ENCODE measurements around the gene MOGAT1.
"Not testable (repeated sequence)": the region's sequence is repeated elsewhere in the genome, so short reads cannot be mapped to it uniquely, and the experiment has no call there.

The MOGAT1 gene

DNA sequence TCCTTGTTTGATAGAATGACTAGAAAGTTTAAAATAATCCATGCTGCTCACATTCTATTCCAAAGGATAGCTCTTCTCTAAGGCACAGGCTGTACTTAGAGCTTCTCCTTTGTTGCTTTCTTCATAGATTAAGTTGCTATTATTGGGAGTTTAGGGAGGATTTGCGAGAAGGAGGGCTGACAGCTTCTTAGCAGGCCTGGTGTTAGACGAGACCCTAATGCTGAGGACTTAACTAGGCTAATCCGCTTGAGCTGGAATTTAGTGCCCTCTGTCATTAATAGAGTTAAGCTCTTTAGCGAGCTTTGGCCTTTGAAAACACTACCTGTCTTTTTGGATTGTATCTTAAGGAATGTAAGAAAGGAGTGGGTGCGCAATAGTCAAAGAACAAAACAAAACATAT is 81.3 kb downstream of the MOGAT1 start:
- no peak overlapping the region for H3K4me3 ChIP-seq (ENCODE audit: insufficient read length, low read depth)
- H3K36me3 ChIP-seq (ENCODE audit: insufficient read depth, insufficient read length, low read length): no peaks in the 10 kb centered on the region
- no peaks in the 10 kb centered on the region for H3K9me3 ChIP-seq (ENCODE audit: insufficient read depth, low read length)
- H3K27me3 ChIP-seq (ENCODE audit: insufficient read depth, insufficient read length): no peaks in the 10 kb centered on the region
- no peak for DNase-seq (ENCODE audit: low read depth, low spot score)
- H3K4me1 ChIP-seq (ENCODE audit: insufficient read depth, insufficient read length): peaks cover 10% of the 10 kb centered on the region
- H3K9ac ChIP-seq (ENCODE audit: insufficient read length, low read depth): no peak overlapping the region
- TF ChIP-seq YY1 (IDR thresholded peaks at IDR 0.05; ENCODE audit: insufficient read depth, insufficient read length): no peak
- no peak for TF ChIP-seq ZNF274 (IDR thresholded peaks at IDR 0.05; ENCODE audit: low read depth, low read length)
- no peak for TF ChIP-seq SUZ12 (IDR thresholded peaks at IDR 0.05; ENCODE audit: extremely low read depth, insufficient read depth, insufficient read length)

DNA sequence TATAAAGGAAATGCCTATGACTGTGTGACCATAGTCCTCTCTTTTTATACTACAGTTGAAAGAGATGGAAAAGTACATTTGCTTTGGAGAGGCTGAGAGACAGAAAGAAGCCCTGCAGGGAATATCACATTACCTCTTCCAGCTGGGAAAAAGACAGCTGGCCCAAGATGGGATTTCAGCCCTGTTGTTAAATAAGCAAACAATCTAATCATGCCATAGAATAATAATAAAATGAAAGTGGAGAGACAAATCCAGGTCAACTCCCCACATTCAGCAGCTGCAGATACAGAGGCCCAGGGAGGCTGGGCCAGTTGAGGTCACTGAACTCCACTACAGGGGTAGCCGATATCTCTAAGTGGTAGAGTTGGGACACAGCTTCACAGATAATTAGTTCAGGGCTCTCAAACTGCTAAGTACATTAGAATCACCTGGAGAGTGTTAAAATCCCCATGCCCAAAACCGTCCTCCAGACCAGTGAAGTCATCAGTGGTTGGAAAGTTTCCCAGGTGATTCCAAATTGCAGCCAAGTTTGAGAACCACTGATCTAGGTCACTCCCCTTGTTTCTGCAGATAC is 81.9 kb downstream of the MOGAT1 start:
- peaks cover 10% of the 10 kb centered on the region for H3K4me1 ChIP-seq (ENCODE audit: insufficient read depth, insufficient read length)
- H3K36me3 ChIP-seq (ENCODE audit: insufficient read depth, insufficient read length, low read length): no peaks in the 10 kb centered on the region
- DNase-seq (ENCODE audit: low read depth, low spot score): no peak
- H3K9ac ChIP-seq (ENCODE audit: insufficient read length, low read depth): no peak overlapping the region
- no peaks in the 10 kb centered on the region for H3K27me3 ChIP-seq (ENCODE audit: insufficient read depth, insufficient read length)
- no peaks in the 10 kb centered on the region for H3K9me3 ChIP-seq (ENCODE audit: insufficient read depth, low read length)
- H3K4me3 ChIP-seq (ENCODE audit: insufficient read length, low read depth): no peak overlapping the region
- no peak for TF ChIP-seq YY1 (IDR thresholded peaks at IDR 0.05; ENCODE audit: insufficient read depth, insufficient read length)
- no peak for TF ChIP-seq SUZ12 (IDR thresholded peaks at IDR 0.05; ENCODE audit: extremely low read depth, insufficient read depth, insufficient read length)
- no peak for TF ChIP-seq ZNF274 (IDR thresholded peaks at IDR 0.05; ENCODE audit: low read depth, low read length)

DNA sequence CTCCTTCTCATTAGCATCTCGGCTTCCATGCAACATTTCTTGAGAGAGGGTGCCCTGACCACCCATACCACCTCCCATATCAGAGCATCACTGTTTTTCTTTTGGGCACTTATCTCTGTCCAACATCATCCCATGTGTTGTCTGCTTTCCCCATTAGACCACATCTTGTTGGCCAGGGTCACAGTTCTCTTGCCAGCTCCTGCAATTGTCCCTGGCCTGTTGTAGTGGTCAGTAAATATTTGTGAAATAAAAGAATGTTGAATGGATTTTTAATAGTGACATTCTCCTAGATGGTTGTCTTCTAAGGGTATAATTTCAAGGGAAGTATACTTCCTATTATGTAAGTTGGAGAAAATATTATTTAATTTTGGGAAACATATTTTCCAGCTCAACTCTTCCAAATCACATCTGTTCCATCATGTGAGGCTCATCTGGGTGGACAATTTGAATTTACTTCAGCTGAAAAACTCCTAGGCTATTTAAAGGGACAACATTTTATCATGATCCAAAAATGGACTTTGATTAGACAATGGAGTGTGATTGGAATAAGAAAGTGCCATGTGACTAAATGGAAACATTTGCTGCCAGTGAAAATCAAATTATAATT is 83.0 kb downstream of the MOGAT1 start:
- DNase-seq (ENCODE audit: low read depth, low spot score): no peak
- Histone ChIP-seq H3K9me3 (ENCODE audit: insufficient read depth, low read length) (no peaks in the 10 kb centered on the region), H3K9ac (ENCODE audit: insufficient read length, low read depth) (no peak overlapping the region)

DNA sequence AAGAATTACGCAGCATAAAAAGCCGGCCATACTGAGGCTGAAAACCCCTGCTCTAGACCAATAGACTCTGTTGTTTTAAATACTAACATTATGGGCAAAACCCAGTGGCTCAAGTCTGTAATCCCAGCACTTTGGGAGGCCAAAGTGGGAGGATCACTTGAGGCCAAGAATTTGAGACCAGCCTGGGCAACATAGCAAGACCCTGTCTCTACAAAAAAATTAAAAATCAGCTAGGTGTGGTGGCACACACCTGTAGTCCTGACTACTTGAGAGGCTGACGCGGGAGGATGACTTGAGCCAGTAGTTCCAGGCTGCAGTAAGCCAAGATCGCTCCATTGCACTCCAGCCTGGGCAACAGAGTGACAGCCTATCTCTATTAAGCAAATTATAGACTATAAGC is 84.1 kb downstream of the MOGAT1 start:
- DNase-seq (ENCODE audit: low read depth, low spot score): not testable (repeated sequence)

More for the DNA sequence above, 83.0 kb downstream of the MOGAT1 start:
- Histone ChIP-seq H3K27me3 (ENCODE audit: insufficient read depth, insufficient read length) (no peaks in the 10 kb centered on the region), H3K36me3 (ENCODE audit: insufficient read depth, insufficient read length, low read length) (no peaks in the 10 kb centered on the region), H3K4me1 (ENCODE audit: insufficient read depth, insufficient read length) (peaks cover 10% of the 10 kb centered on the region), H3K4me3 (ENCODE audit: insufficient read length, low read depth) (no peak overlapping the region)
- TF ChIP-seq YY1 (IDR thresholded peaks at IDR 0.05; ENCODE audit: insufficient read depth, insufficient read length): no peak
- no peak for TF ChIP-seq ZNF274 (IDR thresholded peaks at IDR 0.05; ENCODE audit: low read depth, low read length)
- TF ChIP-seq SUZ12 (IDR thresholded peaks at IDR 0.05; ENCODE audit: extremely low read depth, insufficient read depth, insufficient read length): no peak

DNA sequence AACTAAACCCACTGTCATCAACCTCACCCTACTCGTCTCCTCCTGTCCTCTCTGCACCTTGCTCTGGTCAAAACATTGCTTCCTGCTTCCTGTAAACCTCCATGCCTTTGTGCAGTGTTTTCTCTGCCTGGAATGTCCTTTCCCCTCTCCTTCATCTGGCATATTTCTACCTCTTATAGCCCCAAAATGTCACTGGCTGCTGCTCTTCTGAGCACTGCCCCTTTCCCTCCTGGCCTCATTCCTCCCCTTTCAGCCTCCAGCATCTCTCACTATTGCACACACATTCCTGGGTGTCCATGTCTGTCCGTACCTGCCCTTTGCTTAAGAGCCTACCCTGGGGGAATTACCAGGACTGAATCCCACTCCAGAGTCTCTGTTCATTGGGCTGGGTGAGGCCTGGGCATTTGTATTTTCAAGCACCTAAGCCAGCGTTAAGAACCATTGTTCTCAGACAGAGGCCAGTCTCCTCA is 84.9 kb downstream of the MOGAT1 start:
- DNase-seq (ENCODE audit: low read depth, low spot score): no peak
- no peaks in the 10 kb centered on the region for H3K9me3 ChIP-seq (ENCODE audit: insufficient read depth, low read length)
- H3K4me3 ChIP-seq (ENCODE audit: insufficient read length, low read depth): no peak overlapping the region
- H3K4me1 ChIP-seq (ENCODE audit: insufficient read depth, insufficient read length): peaks cover 10% of the 10 kb centered on the region
- TF ChIP-seq ZNF274 (IDR thresholded peaks at IDR 0.05; ENCODE audit: low read depth, low read length): no peak
- no peak for TF ChIP-seq SUZ12 (IDR thresholded peaks at IDR 0.05; ENCODE audit: extremely low read depth, insufficient read depth, insufficient read length)
- no peaks in the 10 kb centered on the region for H3K27me3 ChIP-seq (ENCODE audit: insufficient read depth, insufficient read length)
- H3K36me3 ChIP-seq (ENCODE audit: insufficient read depth, insufficient read length, low read length): no peaks in the 10 kb centered on the region
- no peak overlapping the region for H3K9ac ChIP-seq (ENCODE audit: insufficient read length, low read depth)

More for the DNA sequence above, 84.1 kb downstream of the MOGAT1 start:
- not testable (repeated sequence) for H3K4me1 ChIP-seq (ENCODE audit: insufficient read depth, insufficient read length); H3K27me3 ChIP-seq (ENCODE audit: insufficient read depth, insufficient read length); H3K36me3 ChIP-seq (ENCODE audit: insufficient read depth, insufficient read length, low read length); H3K4me3 ChIP-seq (ENCODE audit: insufficient read length, low read depth); H3K9me3 ChIP-seq (ENCODE audit: insufficient read depth, low read length); H3K9ac ChIP-seq (ENCODE audit: insufficient read length, low read depth)

DNA sequence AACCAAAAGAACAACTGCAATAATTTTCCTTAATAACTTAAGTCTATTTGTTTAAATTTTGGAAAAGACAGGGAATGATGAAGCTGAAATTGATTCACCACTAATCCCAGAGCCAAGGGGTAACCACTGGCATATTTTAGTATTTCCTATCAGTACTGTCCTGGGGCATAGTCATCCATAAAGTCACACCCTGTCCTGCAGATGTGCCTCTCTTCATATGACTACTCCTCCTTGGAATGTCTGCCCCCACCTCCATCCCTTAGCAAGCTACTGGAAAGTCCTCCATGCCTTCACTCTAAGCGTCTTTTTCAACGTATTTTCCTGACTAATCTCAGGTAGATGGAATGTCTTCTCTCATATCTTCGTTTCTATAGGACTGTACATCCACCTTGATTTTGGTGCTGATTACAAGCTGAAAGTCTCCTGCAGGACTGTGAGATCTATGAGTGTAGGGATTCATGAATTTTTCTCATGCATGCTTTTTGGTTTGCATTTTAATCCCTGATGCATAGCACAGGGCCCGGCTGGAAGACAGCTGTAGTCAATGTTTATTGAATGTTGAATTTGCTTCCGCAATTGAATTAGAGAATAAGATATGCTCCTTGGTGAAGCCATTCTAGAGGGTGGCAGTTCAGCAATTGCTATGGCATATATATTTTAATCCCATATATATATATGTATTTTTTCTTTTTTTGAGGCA is 85.6 kb downstream of the MOGAT1 start:
- no peaks in the 10 kb centered on the region for H3K27me3 ChIP-seq (ENCODE audit: insufficient read depth, insufficient read length)
- no peaks in the 10 kb centered on the region for H3K36me3 ChIP-seq (ENCODE audit: insufficient read depth, insufficient read length, low read length)
- TF ChIP-seq ZNF274 (IDR thresholded peaks at IDR 0.05; ENCODE audit: low read depth, low read length) (no peak), SUZ12 (IDR thresholded peaks at IDR 0.05; ENCODE audit: extremely low read depth, insufficient read depth, insufficient read length) (no peak), YY1 (IDR thresholded peaks at IDR 0.05; ENCODE audit: insufficient read depth, insufficient read length) (no peak)
- H3K4me3 ChIP-seq (ENCODE audit: insufficient read length, low read depth): no peak overlapping the region
- H3K4me1 ChIP-seq (ENCODE audit: insufficient read depth, insufficient read length): peaks cover 7% of the 10 kb centered on the region
- no peak overlapping the region for H3K9ac ChIP-seq (ENCODE audit: insufficient read length, low read depth)
- H3K9me3 ChIP-seq (ENCODE audit: insufficient read depth, low read length): no peaks in the 10 kb centered on the region
- DNase-seq (ENCODE audit: low read depth, low spot score): no peak

All from NT2/D1 (cell line).